HG03565 (cell line): ENCODE data around the gene RBPMS2.
"Not testable (repeated sequence)": the region's sequence is repeated elsewhere in the genome, so short reads cannot be mapped to it uniquely, and the experiment has no call there.

Experiments used
- ATAC-seq: cut with Tn5 transposase; IDR thresholded peaks from one replicate; pipeline ENCODE4 v1.9.1; 2021; ENCODE audit warnings: mild to moderate bottlenecking, moderate library complexity; ENCODE audit not compliant: unreplicated experiment

Gene RBPMS2

DNA sequence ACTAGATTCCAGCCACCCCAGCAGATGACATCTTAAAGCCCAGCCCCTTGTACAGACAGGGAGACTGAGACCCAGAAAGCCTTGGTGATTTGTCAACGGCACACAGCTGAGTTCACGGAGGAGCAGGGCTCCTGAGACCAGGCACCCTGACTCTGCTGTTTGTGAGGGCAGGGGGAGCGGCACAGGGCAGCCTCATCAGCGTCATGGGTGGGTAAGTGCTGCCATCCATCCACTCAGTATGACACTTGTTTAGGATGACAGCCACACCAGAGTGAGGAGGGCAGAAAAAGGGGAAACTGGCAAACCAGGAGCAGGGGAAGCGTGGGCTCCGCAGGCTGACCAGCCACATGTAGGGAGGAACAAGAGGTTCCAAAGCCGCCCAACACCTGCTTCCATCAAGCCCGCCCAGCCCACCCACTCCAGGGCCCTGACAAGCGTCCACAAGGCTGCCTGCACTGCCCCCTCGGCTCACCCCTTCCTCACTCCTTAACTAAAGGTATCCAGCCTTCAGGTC is 19.9 kb downstream of the RBPMS2 start:
- no peak for ATAC-seq

DNA sequence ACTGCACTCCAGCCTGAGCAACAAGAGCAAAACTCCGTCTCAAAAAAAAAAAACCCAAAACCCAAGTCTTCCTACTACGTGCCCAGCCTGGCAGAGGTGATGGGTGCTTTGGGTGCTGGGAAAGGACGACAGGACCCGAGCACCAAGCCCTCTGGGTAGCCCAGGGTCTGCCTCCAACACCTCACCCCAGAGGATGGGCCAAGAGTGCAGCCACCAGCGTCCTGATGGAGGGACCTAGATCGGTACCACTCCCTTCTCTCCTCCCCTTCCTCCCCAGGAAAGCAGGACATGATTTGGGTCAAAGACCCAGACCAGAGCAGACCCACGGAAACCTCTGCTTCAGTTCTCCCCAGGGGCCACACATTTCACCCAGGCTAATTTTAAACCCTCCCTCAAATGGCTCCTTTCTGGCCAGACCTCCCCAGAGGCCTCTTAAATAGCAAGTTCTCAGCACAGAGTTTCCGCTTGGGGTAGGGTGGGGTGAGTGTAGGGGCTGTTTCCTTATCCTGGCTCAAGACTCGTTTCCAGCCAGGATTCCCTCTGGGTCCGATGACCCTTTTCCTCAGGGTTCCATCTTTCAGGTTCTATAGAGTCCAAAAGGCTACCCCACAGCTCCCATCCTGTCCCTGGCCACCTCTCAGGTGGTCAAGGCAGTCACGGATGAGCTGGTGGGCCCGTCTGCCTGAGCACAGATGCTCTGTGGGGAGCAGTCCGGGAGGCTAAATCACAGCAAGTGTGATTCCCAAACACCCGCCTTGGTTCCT is 20.5 kb downstream of the RBPMS2 start:
- ATAC-seq = peak; percentile 58

DNA sequence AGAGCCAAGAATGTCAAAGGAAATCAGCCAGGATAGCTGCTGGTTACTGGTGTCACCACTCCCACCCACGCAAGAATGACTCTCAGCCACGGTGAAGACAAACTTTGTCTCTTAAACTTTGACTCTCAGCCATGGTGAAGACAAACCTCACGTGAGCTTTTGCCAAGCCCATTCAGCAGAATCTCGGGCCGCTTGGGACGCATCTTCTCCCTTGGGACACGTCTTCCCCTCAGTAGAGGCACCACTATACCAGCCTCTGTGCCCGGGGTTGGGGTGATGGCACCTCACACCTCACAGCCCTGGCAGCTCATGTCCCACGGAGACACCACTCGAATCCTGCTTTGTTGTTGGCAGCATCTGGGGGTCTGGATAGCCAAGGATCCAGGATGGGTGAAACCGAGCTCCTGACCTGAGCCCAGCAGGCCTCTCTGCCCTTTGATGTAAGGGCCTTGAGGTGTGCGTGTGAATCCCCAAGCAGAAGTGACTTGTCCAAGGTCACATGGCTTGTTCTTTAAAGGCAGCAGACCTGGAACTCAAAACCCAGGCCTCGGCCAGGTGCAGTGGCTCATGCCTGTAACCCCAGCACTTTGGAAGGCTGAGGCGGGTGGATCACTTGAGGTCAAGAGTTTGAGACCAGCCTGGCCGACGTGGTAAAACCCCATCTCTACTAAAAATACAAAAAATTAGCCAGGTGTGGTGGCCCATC is 21.8 kb downstream of the RBPMS2 start:
- no peak for ATAC-seq

DNA sequence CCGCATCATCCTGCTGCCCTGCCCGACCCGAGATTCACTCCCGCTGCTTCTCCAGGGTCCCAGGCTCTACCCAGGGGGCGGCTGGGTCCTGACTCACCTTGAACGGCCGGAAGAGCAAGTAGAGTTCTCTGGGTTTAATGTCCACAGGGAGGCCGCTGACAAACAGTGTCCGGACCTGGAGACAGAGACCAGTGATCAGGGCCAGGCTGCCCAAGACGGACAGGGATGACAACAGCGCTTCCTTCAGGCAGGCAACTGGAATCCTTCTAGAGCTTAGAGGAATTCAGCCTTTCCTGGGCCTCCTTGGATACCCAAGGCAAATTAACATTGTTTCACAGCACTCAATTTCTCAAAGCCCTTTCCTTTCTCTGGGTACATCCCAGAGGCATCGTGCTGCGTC is 23.9 kb downstream of the RBPMS2 start:
- no peak for ATAC-seq

DNA sequence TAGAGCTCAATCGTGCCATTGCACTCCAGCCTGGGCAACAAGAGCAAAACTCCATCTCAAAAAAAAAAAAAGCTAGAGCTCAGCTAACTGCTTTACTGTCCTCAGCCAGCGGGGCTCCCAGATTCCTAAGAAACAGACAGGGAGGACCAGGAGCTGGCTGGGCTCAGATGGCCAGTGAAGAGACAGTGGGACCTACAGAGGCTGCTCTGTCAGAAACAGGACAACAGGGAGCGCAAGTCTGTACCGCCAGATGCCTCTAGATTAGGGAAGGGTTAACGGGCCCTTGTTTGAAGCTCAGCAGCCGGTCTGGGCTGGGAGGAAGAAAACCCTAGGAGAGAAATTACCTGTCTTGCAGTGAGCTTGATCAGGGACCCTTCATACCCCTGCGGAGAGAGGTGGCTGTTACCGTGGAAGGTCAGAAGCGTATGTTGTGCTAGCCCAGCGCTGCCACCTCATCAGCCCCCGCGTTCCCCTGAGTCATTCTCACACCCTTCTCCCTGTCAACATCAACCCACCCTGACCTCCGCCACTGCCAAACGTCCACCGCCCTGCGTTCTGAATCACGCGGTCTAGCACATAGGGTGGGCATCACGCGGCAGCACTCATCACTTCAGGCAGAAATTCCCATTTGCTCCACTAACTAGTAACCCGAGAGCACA is 25.3 kb downstream of the RBPMS2 start:
- ATAC-seq = no peak

DNA sequence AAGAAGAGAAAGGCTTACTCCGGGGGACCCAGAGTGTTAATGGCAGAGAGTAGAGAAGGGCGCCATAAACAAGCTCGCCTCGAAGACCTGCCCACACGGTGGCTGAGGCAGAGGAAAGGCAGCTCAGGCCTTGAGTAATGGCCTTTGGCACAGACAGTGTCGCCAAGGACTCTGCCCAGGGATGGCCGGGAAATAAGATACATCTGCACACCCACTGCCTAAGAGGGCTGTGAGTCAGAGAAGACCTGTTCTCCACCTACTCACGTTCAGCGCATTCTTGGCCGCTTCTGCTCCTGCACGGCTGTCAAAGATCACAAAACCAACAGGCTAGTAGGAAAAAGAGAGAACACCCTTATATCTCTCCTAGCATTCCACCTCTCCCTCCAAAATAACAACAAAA is 26.2 kb downstream of the RBPMS2 start:
- no peak for ATAC-seq

DNA sequence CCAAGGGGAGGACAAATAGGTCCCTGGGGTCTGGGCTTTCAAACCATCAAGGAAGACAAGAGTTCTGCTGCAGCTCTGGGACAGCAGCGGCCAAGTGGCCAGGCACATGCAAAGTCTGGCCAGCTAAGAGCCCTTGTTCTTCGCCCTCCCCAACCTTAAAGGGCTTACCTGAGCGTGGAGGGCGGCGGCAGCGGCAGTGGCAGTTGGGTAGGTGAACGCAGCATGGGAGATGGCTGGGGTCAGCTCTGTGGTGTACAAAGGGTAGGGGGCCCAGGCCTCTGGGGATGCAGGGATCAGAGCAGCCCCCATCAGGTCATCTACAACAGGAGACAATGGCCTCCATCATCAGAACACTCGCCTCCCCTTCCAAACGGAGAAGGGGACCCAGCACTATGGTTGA is 27.1 kb downstream of the RBPMS2 start:
- ATAC-seq = no peak

DNA sequence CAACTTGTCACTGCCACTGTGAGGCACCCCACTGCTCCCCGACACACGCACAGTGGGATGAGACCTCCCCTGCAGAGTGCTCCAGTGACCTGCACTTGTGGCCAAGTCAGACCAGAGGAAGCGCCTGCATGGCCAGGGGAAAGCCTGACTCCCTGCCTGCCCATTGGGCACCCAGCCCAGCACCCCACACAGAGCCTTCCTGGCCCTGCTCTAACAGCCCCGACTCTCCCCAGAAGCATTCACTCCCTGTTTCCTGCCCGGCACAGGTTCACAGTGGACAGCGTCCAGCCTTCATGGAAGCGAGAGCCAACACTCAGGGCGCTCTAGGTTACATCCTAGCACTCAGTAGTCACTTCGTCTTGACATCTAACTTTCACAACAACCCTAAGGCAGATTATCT is 27.8 kb downstream of the RBPMS2 start:
- no peak for ATAC-seq

DNA sequence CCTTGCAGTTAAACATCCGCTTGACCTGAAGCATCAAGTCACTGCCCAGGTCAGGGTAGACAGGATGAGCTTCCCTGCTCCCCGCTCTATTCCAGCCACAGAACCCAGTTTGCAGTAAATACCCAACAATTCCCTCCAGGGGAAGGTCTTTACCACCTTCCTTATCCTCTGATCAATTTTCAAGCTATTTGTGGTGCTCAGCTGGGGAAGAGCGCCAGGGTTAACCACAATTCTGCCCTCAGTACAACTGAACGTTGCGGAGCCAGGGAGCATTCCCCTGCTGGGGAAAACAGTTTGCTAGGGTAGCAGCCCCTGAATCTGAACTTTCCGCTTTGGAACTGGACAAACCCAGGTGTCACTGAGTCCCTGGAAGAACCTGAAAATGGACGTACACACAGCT is 28.5 kb downstream of the RBPMS2 start:
- ATAC-seq = no peak

DNA sequence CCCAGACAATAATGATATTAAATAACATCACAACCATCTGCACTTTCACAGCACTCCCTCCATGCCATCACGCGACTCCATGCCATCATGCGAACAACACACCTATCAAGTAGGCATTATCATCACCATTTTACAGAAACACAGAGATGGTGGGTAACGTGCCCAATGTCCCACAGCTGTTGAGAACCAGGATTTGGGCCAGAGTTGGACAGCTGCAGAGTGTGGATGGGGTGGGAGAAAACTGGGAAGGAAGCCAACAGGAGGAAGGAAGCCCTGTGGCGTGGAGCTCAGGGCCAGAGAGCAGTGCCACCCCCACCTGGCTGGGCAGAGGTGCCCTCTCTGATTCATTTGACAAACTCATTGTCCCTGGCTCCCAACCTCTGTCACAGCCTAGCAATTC is 29.0 kb downstream of the RBPMS2 start:
- ATAC-seq = no peak

DNA sequence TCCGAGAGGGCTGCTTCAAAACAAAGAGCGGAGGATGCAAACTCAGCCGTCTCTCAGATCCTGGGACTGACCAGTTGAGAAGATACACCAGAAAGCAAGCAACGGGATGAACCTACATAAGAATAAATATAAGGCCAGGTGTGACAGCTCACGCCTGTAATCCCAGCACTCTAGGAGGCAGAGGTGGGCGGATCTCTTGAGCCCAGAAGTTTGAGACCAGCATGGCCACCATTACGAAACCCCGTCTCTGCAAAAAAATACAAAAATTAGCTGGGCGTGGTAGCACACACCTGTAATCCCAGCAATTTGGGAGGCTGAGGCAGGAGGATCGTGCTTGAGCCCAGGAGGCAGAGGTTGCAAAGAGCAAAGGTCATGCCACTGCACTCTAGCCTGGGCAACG is 31.7 kb downstream of the RBPMS2 start:
- ATAC-seq = no peak

DNA sequence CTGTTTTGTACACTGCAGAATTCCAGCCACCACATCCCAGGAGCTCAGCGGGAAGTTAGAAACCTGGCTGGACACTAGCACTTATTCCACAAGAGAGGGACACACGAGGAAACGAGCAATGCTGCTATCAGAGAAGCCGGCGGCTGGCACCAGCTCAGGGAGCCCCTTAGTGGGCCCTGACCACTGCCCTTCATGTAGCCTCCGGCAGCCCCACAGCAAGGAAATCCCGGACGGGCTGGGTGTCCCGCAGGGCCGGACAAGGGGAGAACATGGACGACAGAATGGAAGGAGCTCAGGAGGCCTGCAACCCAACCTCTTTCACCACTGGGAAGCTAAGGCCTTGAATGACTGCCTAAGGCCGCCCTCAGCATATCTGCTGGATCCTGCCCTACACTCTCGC is 32.5 kb downstream of the RBPMS2 start:
- no peak for ATAC-seq

DNA sequence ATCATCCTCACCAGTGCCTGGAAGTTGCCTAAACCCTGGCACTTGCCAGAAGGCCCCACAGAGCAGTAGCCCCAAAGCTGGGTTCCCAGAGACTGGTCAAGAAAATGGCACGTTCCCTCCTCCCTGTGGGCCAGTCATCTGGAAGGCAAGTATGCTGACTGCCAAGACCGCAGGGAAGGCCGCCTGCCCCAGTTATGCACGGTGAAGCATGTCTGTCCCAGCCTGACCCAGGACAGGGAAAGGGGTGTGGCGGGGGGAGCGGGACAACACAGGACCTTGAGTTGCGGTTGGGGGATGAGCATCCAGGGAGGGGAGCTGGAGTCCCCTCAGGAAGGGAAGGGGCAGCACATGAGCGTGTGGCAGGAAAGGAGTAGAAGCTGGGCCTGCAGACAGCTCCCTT is 33.0 kb downstream of the RBPMS2 start:
- ATAC-seq = no peak

DNA sequence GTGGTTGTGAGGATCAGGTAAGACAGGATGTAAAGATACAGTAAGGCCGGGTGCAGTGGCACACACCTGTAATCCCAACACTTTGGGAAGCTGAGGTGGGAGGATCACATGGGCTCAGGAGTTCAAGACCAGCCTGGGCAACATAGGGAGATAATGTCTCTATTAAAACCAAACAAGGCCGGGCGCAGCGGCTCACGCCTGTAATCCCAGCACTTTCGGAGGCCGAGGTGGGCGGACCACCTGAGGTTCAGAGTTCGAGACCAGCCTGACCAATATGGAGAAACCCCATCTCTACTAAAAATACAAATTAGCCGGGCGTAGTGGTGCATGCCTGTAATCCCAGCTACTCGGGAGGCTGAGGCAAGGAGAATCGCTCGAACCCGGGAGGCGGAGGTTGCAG is 33.7 kb downstream of the RBPMS2 start:
- not testable (repeated sequence) for ATAC-seq

DNA sequence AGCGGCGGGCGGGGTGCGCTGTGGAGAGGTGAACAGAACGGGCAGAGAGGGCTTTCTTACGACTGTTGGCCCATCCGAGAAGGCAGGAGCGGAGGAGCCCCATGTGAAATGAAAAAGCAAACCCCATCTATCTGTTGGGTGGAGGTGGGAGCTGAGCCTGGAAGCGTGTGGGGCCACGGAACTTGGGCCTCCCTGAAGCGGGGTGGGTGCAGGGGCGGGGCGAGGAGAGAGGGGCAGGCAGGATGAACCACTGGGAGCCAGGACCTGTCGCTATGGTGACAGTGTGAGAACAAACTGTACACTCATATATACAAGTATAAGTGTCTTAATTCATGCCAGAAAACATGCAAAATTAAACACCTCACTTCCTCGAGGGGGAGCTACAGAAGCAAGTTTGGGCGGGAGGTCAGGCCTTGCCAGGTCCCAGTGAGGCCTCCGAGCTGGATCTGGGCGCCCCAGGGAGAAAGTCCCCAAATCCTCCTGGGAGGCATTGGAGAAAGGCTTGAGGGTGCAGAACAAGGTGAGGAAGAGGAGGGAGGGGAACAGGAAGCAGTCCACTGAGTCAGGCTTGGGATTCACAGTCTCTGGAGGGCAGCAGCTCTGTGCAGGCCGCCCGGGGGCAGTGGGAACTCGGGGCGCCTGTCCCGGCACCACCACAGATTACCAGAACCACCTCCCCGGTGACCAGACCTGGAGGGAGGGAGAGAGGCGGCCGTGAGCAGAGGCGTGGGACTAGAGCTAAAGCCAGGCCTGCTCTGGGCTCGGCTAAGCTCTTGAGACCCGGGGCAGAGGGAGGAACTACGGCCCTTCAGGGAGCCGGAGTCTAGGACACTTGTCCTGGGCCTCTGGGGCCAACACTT is 34.8 kb downstream of the RBPMS2 start:
- ATAC-seq = no peak

DNA sequence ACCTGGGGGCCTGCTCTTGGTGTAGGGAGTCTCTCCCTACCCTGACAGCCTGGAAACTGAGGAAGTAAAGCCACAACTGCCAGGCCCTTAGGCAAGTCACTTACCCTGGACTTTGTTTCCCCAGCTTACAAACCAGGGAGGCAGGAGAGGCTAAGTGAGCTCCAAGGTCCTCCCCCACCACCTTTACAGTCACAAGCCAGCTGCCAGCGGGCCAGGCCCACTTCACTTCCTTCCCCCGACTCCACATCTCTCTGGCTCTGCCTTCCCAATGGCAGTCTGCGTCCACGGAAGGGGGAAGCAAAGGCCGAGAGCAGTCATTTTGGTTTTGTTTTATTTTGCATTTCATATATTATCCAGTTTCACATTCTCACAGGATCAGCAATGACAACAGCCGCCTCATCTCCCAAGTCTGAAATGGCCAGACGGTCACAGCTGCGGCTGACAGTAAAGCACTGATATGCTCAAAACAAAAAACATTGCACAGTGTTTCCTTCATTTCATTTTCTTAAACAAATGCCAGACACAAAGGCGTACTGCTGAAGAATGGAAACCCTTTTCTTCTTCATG is 35.7 kb downstream of the RBPMS2 start:
- no peak for ATAC-seq

DNA sequence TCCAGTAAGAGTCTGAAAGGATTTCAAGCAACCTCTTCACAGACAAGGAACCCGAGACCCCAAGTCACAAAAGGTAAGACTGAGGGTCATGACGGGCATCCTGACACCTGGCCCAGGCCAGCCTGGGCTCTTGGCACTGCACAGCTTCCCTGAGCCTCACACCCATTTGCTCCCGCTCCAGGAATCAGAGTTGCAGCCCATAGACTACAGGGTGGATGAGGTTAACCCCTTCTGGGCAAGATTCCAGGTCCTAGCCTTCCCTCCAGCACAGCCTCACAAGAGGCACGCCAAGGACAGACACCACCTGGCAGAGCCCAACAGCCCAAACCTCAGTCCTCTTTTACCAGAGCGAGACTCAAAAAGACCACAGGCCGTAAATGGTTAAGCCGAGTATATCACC is 36.2 kb downstream of the RBPMS2 start:
- no peak for ATAC-seq

DNA sequence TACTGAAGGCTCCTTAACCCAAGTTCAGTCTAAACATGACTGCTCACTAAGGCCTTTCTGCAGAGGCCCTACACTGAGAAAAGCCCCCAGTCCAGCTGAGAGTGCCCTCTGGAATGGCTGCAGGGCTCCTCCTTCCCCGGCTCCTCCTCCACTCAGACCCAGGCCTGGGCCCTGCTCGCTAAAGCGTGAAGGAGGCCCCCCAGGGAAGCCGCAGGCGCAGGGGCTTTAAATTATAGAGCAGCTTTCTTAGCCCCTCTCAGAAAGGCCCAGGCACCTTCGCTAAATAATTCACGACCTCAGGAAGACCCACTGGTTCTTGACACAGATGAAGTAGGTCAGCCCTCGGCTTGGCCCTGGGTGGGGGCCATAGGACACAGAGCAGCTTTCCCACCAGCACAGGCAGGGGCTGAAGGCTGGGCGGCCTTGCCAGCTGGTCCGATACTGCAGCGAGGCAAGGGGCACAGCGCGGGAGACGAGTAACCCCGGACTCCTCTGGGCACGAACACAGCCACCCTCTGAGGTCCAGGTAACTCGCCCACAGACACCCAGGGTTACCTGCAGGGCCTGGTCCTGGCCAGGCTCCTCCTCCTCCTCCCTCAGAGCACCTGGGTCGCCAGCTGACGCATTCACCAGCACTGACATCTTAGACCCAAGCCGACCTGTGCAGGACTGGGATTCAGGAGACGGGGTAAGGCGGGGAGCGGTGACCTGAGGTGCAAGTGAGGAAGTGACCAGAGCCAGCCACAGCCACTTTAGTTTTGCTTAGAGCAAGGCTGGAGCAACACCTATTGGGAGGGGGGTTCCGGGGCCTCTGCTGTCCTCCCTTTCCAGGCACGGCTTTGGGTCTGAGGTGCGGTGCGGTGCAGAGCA is 36.9 kb downstream of the RBPMS2 start:
- ATAC-seq = no peak

DNA sequence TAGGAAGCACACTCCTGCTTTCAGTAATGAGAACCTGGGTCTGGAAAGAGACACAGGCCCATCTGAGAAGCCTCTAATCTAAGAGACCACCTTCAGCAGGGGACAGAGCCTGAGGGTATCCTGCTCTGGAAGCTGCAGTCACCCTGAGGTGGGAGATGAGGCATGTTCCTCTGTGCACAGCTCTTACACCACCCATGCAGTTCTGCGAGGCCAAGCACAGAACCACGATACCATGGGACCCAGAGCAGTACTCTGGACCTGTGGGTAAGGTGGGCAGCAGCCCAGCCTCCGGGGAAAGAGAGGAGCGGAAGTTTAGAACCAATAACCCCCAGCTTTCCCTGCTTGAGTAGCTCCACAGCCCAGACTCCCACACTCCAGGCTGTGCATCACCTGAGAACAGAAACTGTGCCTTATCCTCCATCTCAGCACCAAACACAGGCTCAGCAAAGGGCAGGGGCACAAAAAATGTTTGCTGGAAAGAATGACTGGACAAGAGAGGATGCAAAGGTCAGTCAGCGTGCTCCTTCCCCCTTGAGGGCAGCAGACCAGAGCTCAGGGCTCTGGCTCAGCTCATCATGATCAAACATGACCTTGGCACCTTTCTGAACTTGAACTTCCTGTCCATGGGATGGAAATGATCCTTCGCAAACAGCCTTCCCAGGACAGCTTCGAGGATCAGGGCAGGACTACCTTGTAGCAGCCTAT is 43.1 kb downstream of the RBPMS2 start:
- ATAC-seq = no peak
